GM23338 (cell line): ENCODE measurements around the gene TIMM9. TPM values are rescaled to one million over a fixed set of nuclear protein-coding genes. Genes with fewer than 3 reads are reported as not detected.

Experiments used
- ATAC-seq: fragments of 200-7000 bp; cut with Tn5 transposase; 3 replicates; pipeline ENCODE4 v1.9.1; 2020
- DNase-seq: peaks from one replicate; pipeline ENCODE4 v3.0.0-alpha.2; 2015; ENCODE audit warnings: low spot score
- H2AFZ ChIP-seq: fragments of 200-600 bp; sonication (generic); 2 replicates; pipeline ENCODE4 v1.8.0; 2016; ENCODE audit warnings: antibody characterized with exemption, mild to moderate bottlenecking, moderate library complexity
- H3F3A ChIP-seq: fragments of 200-600 bp; sonication (generic); replicated peaks from 2 replicates; pipeline ENCODE4 v1.8.0; 2017; ENCODE audit warnings: antibody characterized with exemption, mixed run types, low read depth
- H3K27ac ChIP-seq: fragments of 200-600 bp; sonication (generic); 2 replicates; pipeline ENCODE4 v1.6.1; 2016; ENCODE audit warnings: low read depth
- H3K27me3 ChIP-seq: fragments of 200-600 bp; sonication (generic); 2 replicates; pipeline ENCODE4 v1.8.0; 2016; ENCODE audit warnings: mild to moderate bottlenecking, mixed run types, moderate library complexity; ENCODE audit not compliant: insufficient read depth
- H3K36me3 ChIP-seq: fragments of 200-600 bp; sonication (generic); 2 replicates; pipeline ENCODE4 v1.8.0; 2016; ENCODE audit warnings: mild to moderate bottlenecking; ENCODE audit not compliant: insufficient read depth
- H3K4me1 ChIP-seq: fragments of 200-600 bp; sonication (generic); 2 replicates; pipeline ENCODE4 v1.8.0; 2016; ENCODE audit warnings: mild to moderate bottlenecking, moderate library complexity; ENCODE audit not compliant: insufficient read depth
- H3K4me2 ChIP-seq: fragments of 200-600 bp; sonication (generic); 2 replicates; pipeline ENCODE4 v1.7.1; 2017; ENCODE audit warnings: mixed run types
- H3K4me3 ChIP-seq: fragments of 200-600 bp; sonication (generic); 2 replicates; pipeline ENCODE4 v1.6.1; 2016; ENCODE audit warnings: mixed run types
- H3K79me2 ChIP-seq: fragments of 200-600 bp; sonication (generic); replicated peaks from 2 replicates; pipeline ENCODE4 v1.8.0; 2017; ENCODE audit warnings: mild to moderate bottlenecking; ENCODE audit not compliant: insufficient read depth
- H3K9me2 ChIP-seq: fragments of 200-600 bp; sonication (generic); 2 replicates; pipeline ENCODE4 v1.8.0; 2017; ENCODE audit not compliant: insufficient read depth
- H4K20me1 ChIP-seq: fragments of 200-600 bp; sonication (generic); replicated peaks from 2 replicates; pipeline ENCODE4 v1.8.0; 2017; ENCODE audit warnings: mild to moderate bottlenecking; ENCODE audit not compliant: insufficient read depth
- H3K27ac Mint-ChIP-seq: 2 replicates; pipeline ENCODE4 v1.8.0; 2020; ENCODE audit warnings: inconsistent platforms, mild to moderate bottlenecking, moderate library complexity, mixed read lengths
- H3K27me3 Mint-ChIP-seq: 3 replicates; pipeline ENCODE4 v1.8.0; 2022; ENCODE audit warnings: low read depth, mild to moderate bottlenecking, moderate library complexity, mixed read lengths, inconsistent platforms; ENCODE audit not compliant: insufficient read depth, poor library complexity
- H3K36me3 Mint-ChIP-seq: 3 replicates; pipeline ENCODE4 v1.8.0; 2021; ENCODE audit warnings: low read depth, mild to moderate bottlenecking, inconsistent platforms, moderate library complexity, mixed read lengths
- H3K4me1 Mint-ChIP-seq: 3 replicates; pipeline ENCODE4 v1.8.0; 2020; ENCODE audit warnings: mild to moderate bottlenecking, inconsistent platforms, mixed read lengths
- H3K4me3 Mint-ChIP-seq: 3 replicates; pipeline ENCODE4 v1.8.0; 2021; ENCODE audit warnings: moderate library complexity, mild to moderate bottlenecking, inconsistent platforms, mixed read lengths
- H3K9me3 Mint-ChIP-seq: 3 replicates; pipeline ENCODE4 v1.8.0; 2020; ENCODE audit warnings: moderate library complexity, mild to moderate bottlenecking, inconsistent platforms, mixed read lengths
- CREB1 ChIP-seq: fragments of 250-450 bp; sonication (Bioruptor Pico); IDR thresholded peaks from 2 replicates; pipeline ENCODE4 v1.5.0; 2020; ENCODE audit warnings: low read depth, mild to moderate bottlenecking, moderate library complexity
- EZH2 ChIP-seq: fragments of 200-600 bp; sonication (generic); IDR thresholded peaks from one replicate; pipeline ENCODE4 v1.8.0; 2017; ENCODE audit warnings: antibody characterized with exemption, mild to moderate bottlenecking, low read depth; ENCODE audit not compliant: unreplicated experiment
- EZH2phosphoT487 ChIP-seq: fragments of 200-600 bp; sonication (generic); IDR thresholded peaks from one replicate; pipeline ENCODE4 v1.8.1; 2018; ENCODE audit warnings: antibody characterized with exemption; ENCODE audit not compliant: unreplicated experiment
- JUNB ChIP-seq: IDR thresholded peaks from one replicate; pipeline ENCODE4 v1.6.1; 2016; ENCODE audit warnings: antibody characterized with exemption; ENCODE audit not compliant: unreplicated experiment
- NANOG ChIP-seq: IDR thresholded peaks from 2 replicates; pipeline ENCODE4 v1.6.1; 2016; ENCODE audit warnings: antibody characterized with exemption, borderline replicate concordance
- POLR2AphosphoS5 ChIP-seq: IDR thresholded peaks from 2 replicates; pipeline ENCODE4 v1.6.1; 2016; ENCODE audit warnings: antibody characterized with exemption, low read depth
- STAT1 ChIP-seq: IDR thresholded peaks from one replicate; pipeline ENCODE4 v1.6.1; 2016; ENCODE audit warnings: antibody characterized with exemption; ENCODE audit not compliant: unreplicated experiment
- ZNF114 ChIP-seq: fragments of 250-450 bp; sonication (Bioruptor Pico); IDR thresholded peaks from 2 replicates; pipeline ENCODE4 v1.5.0; 2020; ENCODE audit warnings: mild to moderate bottlenecking, moderate library complexity
- ZNF331 ChIP-seq: fragments of 250-450 bp; sonication (Bioruptor Pico); IDR thresholded peaks from 2 replicates; pipeline ENCODE4 v1.5.0; 2020; ENCODE audit warnings: low read depth, mild to moderate bottlenecking, moderate library complexity
- polyA plus RNA-seq: library from polyadenylated mRNA; unstranded; fragments of >200 nt; fragmentation: Nextera tagmentation; extraction: Ambion mirVana; gene quantifications from 2 replicates; pipeline ENCODE4 v1.2.1, GENCODE V29; 2016
- total RNA-seq: library from RNA; depleted of rRNA; stranded (reverse); fragments of >200 nt; shearing (Covaris generic); gene quantifications from 2 replicates; pipeline ENCODE4 v1.2.3, GENCODE V29; 2014
- TF ChIP-seq, protein P1 (sequence below), 2 experiments: fragments of 200-600 bp in 1 of 2; sonication (generic) in 1 of 2; conservative IDR thresholded peaks; 2 replicates each; pipeline versions ENCODE4 v1.5.1 to v1.6.1; 2016 to 2017; ENCODE audit warnings: antibody characterized with exemption in 2 of 2, low read depth in 2 of 2, mild to moderate bottlenecking in 2 of 2, moderate library complexity in 1 of 2
- TF ChIP-seq, protein P2 (sequence below): IDR thresholded peaks from 2 replicates; pipeline ENCODE4 v1.6.1; 2016; ENCODE audit warnings: antibody characterized with exemption
- TF ChIP-seq, protein P3 (sequence below): IDR thresholded peaks from one replicate; pipeline ENCODE4 v1.6.1; 2018; ENCODE audit warnings: antibody characterized with exemption; ENCODE audit not compliant: unreplicated experiment

Gene TIMM9
- total and polyA plus RNA-seq, 2 experiments from 2014 or later: 40.3 to 146 TPM

- no peaks in the 10 kb centered on the region for H3K4me1 ChIP-seq
- Mint-ChIP-seq H3K27ac (no peak overlapping the region), H3K27me3 (no peaks in the 10 kb centered on the region), H3K4me1 (no peaks in the 10 kb centered on the region), H3K36me3 (peaks cover 19% of the 10 kb centered on the region; the same call in 2 of the 3 replicates), H3K9me3 (no peaks in the 10 kb centered on the region), H3K4me3 (no peak overlapping the region)
- no peaks in the 10 kb centered on the region for H3F3A ChIP-seq
- H3K4me3 ChIP-seq: no peak overlapping the region
- no peak overlapping the region for H3K4me2 ChIP-seq
- H3K27me3 ChIP-seq: no peaks in the 10 kb centered on the region
- TF ChIP-seq, protein P1, sequence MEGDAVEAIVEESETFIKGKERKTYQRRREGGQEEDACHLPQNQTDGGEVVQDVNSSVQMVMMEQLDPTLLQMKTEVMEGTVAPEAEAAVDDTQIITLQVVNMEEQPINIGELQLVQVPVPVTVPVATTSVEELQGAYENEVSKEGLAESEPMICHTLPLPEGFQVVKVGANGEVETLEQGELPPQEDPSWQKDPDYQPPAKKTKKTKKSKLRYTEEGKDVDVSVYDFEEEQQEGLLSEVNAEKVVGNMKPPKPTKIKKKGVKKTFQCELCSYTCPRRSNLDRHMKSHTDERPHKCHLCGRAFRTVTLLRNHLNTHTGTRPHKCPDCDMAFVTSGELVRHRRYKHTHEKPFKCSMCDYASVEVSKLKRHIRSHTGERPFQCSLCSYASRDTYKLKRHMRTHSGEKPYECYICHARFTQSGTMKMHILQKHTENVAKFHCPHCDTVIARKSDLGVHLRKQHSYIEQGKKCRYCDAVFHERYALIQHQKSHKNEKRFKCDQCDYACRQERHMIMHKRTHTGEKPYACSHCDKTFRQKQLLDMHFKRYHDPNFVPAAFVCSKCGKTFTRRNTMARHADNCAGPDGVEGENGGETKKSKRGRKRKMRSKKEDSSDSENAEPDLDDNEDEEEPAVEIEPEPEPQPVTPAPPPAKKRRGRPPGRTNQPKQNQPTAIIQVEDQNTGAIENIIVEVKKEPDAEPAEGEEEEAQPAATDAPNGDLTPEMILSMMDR (conservative IDR thresholded peaks at IDR 0.05; ENCODE audit: low read depth in 2 of 2): no peak
- H2AFZ ChIP-seq: no peak overlapping the region
- no peaks in the 10 kb centered on the region for H3K9me2 ChIP-seq
- no peaks in the 10 kb centered on the region; the same call in 1 of the 2 replicates for H3K36me3 ChIP-seq
- H3K27ac ChIP-seq: no peak overlapping the region
- H4K20me1 ChIP-seq: no peaks in the 10 kb centered on the region
- no peak for ATAC-seq
- no peaks in the 10 kb centered on the region for H3K79me2 ChIP-seq
- DNase-seq: no peak
Measured at GRCh38 chr14:58376791-58377190, 50.5 kb downstream of the TIMM9 start.

- H3K36me3 ChIP-seq: peaks cover 3% of the 10 kb centered on the region; the same call in 1 of the 2 replicates
- H3K4me1 ChIP-seq: no peaks in the 10 kb centered on the region
- no peak overlapping the region for H3K4me3 Mint-ChIP-seq
- H3K4me3 ChIP-seq: no peak overlapping the region
- no peak overlapping the region for H3K4me2 ChIP-seq
- no peaks in the 10 kb centered on the region for H3K9me3 Mint-ChIP-seq
- DNase-seq (no peak), ATAC-seq (no peak)
- H3K27ac Mint-ChIP-seq: no peak overlapping the region
- no peak overlapping the region for H2AFZ ChIP-seq
- no peaks in the 10 kb centered on the region for H3K79me2 ChIP-seq
- peaks cover 31% of the 10 kb centered on the region; the same call in 2 of the 3 replicates for H3K36me3 Mint-ChIP-seq
- no peaks in the 10 kb centered on the region for H3K9me2 ChIP-seq
- H3K4me1 Mint-ChIP-seq: no peaks in the 10 kb centered on the region
- H3F3A ChIP-seq: no peaks in the 10 kb centered on the region; the same call in 1 of the 2 replicates
- H3K27ac ChIP-seq: no peak overlapping the region
- H3K27me3 ChIP-seq: no peaks in the 10 kb centered on the region
- no peaks in the 10 kb centered on the region for H3K27me3 Mint-ChIP-seq
- no peaks in the 10 kb centered on the region for H4K20me1 ChIP-seq
- TF ChIP-seq EZH2phosphoT487: no peak
- TF ChIP-seq, protein P2, sequence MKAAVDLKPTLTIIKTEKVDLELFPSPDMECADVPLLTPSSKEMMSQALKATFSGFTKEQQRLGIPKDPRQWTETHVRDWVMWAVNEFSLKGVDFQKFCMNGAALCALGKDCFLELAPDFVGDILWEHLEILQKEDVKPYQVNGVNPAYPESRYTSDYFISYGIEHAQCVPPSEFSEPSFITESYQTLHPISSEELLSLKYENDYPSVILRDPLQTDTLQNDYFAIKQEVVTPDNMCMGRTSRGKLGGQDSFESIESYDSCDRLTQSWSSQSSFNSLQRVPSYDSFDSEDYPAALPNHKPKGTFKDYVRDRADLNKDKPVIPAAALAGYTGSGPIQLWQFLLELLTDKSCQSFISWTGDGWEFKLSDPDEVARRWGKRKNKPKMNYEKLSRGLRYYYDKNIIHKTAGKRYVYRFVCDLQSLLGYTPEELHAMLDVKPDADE: no peak
- TF ChIP-seq ZNF331 (CRISPR knock-in tag): no peak
- no peak for TF ChIP-seq NANOG
- TF ChIP-seq POLR2AphosphoS5: no peak
- no peak for TF ChIP-seq JUNB
- TF ChIP-seq, protein P1 (conservative IDR thresholded peaks at IDR 0.05; ENCODE audit: low read depth in 2 of 2): no peak
- TF ChIP-seq, protein P3, sequence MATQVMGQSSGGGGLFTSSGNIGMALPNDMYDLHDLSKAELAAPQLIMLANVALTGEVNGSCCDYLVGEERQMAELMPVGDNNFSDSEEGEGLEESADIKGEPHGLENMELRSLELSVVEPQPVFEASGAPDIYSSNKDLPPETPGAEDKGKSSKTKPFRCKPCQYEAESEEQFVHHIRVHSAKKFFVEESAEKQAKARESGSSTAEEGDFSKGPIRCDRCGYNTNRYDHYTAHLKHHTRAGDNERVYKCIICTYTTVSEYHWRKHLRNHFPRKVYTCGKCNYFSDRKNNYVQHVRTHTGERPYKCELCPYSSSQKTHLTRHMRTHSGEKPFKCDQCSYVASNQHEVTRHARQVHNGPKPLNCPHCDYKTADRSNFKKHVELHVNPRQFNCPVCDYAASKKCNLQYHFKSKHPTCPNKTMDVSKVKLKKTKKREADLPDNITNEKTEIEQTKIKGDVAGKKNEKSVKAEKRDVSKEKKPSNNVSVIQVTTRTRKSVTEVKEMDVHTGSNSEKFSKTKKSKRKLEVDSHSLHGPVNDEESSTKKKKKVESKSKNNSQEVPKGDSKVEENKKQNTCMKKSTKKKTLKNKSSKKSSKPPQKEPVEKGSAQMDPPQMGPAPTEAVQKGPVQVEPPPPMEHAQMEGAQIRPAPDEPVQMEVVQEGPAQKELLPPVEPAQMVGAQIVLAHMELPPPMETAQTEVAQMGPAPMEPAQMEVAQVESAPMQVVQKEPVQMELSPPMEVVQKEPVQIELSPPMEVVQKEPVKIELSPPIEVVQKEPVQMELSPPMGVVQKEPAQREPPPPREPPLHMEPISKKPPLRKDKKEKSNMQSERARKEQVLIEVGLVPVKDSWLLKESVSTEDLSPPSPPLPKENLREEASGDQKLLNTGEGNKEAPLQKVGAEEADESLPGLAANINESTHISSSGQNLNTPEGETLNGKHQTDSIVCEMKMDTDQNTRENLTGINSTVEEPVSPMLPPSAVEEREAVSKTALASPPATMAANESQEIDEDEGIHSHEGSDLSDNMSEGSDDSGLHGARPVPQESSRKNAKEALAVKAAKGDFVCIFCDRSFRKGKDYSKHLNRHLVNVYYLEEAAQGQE: no peak
- no peak for TF ChIP-seq STAT1
- TF ChIP-seq ZNF114: no peak
- TF ChIP-seq EZH2: no peak
- no peak for TF ChIP-seq CREB1 (CRISPR knock-in tag)
Measured at GRCh38 chr14:58368956-58369355, 58.4 kb downstream of the TIMM9 start.
